ENCODE results near the gene CDR2L. TPM values are rescaled to one million over a fixed set of nuclear protein-coding genes. Genes with fewer than 3 reads are reported as not detected.

Gene CDR2L
- total and polyA plus RNA-seq, 4 donors, result 0.70 to 1.5 (median 0.94) TPM

GRCh38 chr17:74951680-74952421 lies 35.6 kb upstream of the CDR2L start:
- DNase-seq (ENCODE audit: low spot score), result no peak
- H3K9ac ChIP-seq (ENCODE audit: low read depth in 1 of 2, low read length in 2 of 2), result no peak overlapping the region
- no peaks in the 10 kb centered on the region for H3K4me1 ChIP-seq (ENCODE audit: control insufficient read depth in 4 of 4, insufficient read depth in 4 of 4, low read length in 3 of 4)
- H3K36me3 ChIP-seq (ENCODE audit: control insufficient read depth in 4 of 4, insufficient read depth in 3 of 4, low read depth in 1 of 4, low read length in 3 of 4), result peaks cover 0 to 2% (median under 1%) of the 10 kb centered on the region in 4 donors
- TF ChIP-seq ATF3 (IDR thresholded peaks at IDR 0.05) (no peak), FOXA1 (IDR thresholded peaks at IDR 0.05) (no peak), YY1 (IDR thresholded peaks at IDR 0.05) (no peak), EGR1 (IDR thresholded peaks at IDR 0.05; ENCODE audit: low read depth in 2 of 2) (no peak), SP1 (IDR thresholded peaks at IDR 0.05) (no peak), TAF1 (conservative IDR thresholded peaks at IDR 0.05) (no peak), FOXA2 (IDR thresholded peaks at IDR 0.05) (no peak), GABPA (IDR thresholded peaks at IDR 0.05 in 1 of 2, conservative IDR thresholded peaks at IDR 0.05 in 1 of 2) (no peak), RAD21 (IDR thresholded peaks at IDR 0.05) (no peak), HNF4A (conservative IDR thresholded peaks at IDR 0.05) (no peak), HNF4G (IDR thresholded peaks at IDR 0.05) (no peak), REST (IDR thresholded peaks at IDR 0.05) (no peak), ZBTB33 (IDR thresholded peaks at IDR 0.05) (no peak)
- H3K27me3 ChIP-seq (ENCODE audit: control insufficient read depth in 4 of 4, insufficient read depth in 4 of 4, low read length in 3 of 4), result no peaks in the 10 kb centered on the region
- H3K4me3 ChIP-seq (ENCODE audit: low read depth in 1 of 3, low read length in 3 of 3), result no peak overlapping the region
- no peaks in the 10 kb centered on the region for H3K9me3 ChIP-seq (ENCODE audit: control insufficient read depth in 4 of 4, low read length in 3 of 4)
- WGBS, result 77% methylated on average over 32 of the region's 32 CpGs
- H3K27ac ChIP-seq (ENCODE audit: low read depth in 1 of 2, low read length in 2 of 2), result no peak overlapping the region

GRCh38 chr17:74952431-74953133 lies 34.9 kb upstream of the CDR2L start:
- 76% methylated on average over 24 of the region's 24 CpGs for WGBS
- peaks cover 0 to 2% (median 1%) of the 10 kb centered on the region in 4 donors for H3K36me3 ChIP-seq (ENCODE audit: control insufficient read depth in 4 of 4, insufficient read depth in 3 of 4, low read depth in 1 of 4, low read length in 3 of 4)
- TF ChIP-seq ATF3 (IDR thresholded peaks at IDR 0.05) (no peak), RXRA (IDR thresholded peaks at IDR 0.05) (no peak), FOXA2 (IDR thresholded peaks at IDR 0.05) (no peak), HNF4G (IDR thresholded peaks at IDR 0.05) (no peak), FOXA1 (IDR thresholded peaks at IDR 0.05) (no peak), EGR1 (IDR thresholded peaks at IDR 0.05; ENCODE audit: low read depth in 2 of 2) (no peak), HNF4A (conservative IDR thresholded peaks at IDR 0.05) (no peak), TAF1 (conservative IDR thresholded peaks at IDR 0.05) (no peak), SP1 (IDR thresholded peaks at IDR 0.05) (no peak), ZBTB33 (IDR thresholded peaks at IDR 0.05) (no peak)

More at GRCh38 chr17:74952431-74953133, 34.9 kb upstream of the CDR2L start:
- Histone ChIP-seq H3K4me1 (ENCODE audit: control insufficient read depth in 4 of 4, insufficient read depth in 4 of 4, low read length in 3 of 4) (no peaks in the 10 kb centered on the region), H3K4me3 (ENCODE audit: low read depth in 1 of 3, low read length in 3 of 3) (no peak overlapping the region), H3K9me3 (ENCODE audit: control insufficient read depth in 4 of 4, low read length in 3 of 4) (no peaks in the 10 kb centered on the region), H3K27me3 (ENCODE audit: control insufficient read depth in 4 of 4, insufficient read depth in 4 of 4, low read length in 3 of 4) (no peaks in the 10 kb centered on the region), H3K27ac (ENCODE audit: low read depth in 1 of 2, low read length in 2 of 2) (no peak overlapping the region), H3K9ac (ENCODE audit: low read depth in 1 of 2, low read length in 2 of 2) (no peak overlapping the region)
- no peak for DNase-seq (ENCODE audit: low spot score)
